Cardiac muscle cell (in vitro differentiated cells and primary cell): ENCODE data around the gene MMP21. TPM values are rescaled to one million over a fixed set of nuclear protein-coding genes. Genes with fewer than 3 reads are reported as not detected.

Experiments
- DNase-seq, 2 donors: peaks; one replicate each; pipeline versions ENCODE4 v3.0.0 to v3.0.0-alpha.2; 2010 to 2017; ENCODE audit warnings: low read depth in 1 of 2, low spot score in 1 of 2
- H3K27ac ChIP-seq: fragments of 200-600 bp; sonication (generic); 2 replicates; pipeline ENCODE4 v1.5.1; 2016
- H3K27me3 ChIP-seq: fragments of 200-600 bp; sonication (generic); 2 replicates; pipeline ENCODE4 v1.6.0; 2016; ENCODE audit warnings: control low read depth
- H3K36me3 ChIP-seq: fragments of 200-600 bp; sonication (generic); 2 replicates; pipeline ENCODE4 v1.5.1; 2016; ENCODE audit warnings: control low read depth
- H3K4me1 ChIP-seq: fragments of 200-600 bp; sonication (generic); 2 replicates; pipeline ENCODE4 v1.8.1; 2017; ENCODE audit warnings: low read depth, mild to moderate bottlenecking, mixed run types
- H3K4me3 ChIP-seq: fragments of 200-600 bp; sonication (generic); 2 replicates; pipeline ENCODE4 v1.5.1; 2016; ENCODE audit warnings: mild to moderate bottlenecking
- H3K9me3 ChIP-seq: fragments of 200-600 bp; sonication (generic); 2 replicates; pipeline ENCODE4 v1.5.1; 2017; ENCODE audit warnings: low read depth, mild to moderate bottlenecking, control low read depth
- CTCF ChIP-seq: IDR thresholded peaks from 2 replicates; pipeline ENCODE4 v1.5.1; 2012; ENCODE audit warnings: low read depth, mild to moderate bottlenecking, low read length
- polyA plus RNA-seq: library from polyadenylated mRNA; unstranded; fragments of >200 nt; fragmentation: Nextera tagmentation; extraction: Ambion mirVana; gene quantifications from 2 replicates; pipeline ENCODE4 v1.2.1, GENCODE V29; 2016
- total RNA-seq: library from RNA; depleted of rRNA; stranded (reverse); fragments of >200 nt; gene quantifications from 2 replicates; pipeline ENCODE4 v1.2.3, GENCODE V29; 2016

The MMP21 gene
- total and polyA plus RNA-seq, 2 experiments from 2014 or later: not detected

DNA sequence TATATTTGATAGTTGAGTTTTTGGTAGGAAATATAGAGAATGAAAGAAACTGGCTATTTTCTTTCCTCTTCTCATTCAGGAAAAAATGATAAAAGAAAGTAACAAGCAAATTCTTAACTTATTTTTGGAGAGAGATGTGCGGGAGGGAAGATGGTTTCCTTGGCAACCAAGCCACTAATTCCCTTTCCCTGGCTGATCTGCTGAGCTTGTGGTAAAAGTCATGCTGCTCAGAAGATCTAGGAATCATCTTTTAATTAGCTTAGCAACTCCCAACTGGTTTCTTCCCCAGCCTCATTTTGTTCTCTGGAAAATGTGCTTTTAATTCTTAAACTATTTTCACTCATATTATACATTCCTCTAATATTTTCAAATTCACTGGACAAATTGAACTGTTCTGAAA lies 35.6 kb upstream of the MMP21 start:
- DNase-seq: no peak
- H3K27ac ChIP-seq: no peak overlapping the region
- no peaks in the 10 kb centered on the region for H3K4me1 ChIP-seq
- no peaks in the 10 kb centered on the region for H3K27me3 ChIP-seq
- no peaks in the 10 kb centered on the region for H3K9me3 ChIP-seq
- peaks cover 17% of the 10 kb centered on the region for H3K36me3 ChIP-seq
- TF ChIP-seq CTCF: no peak
- no peak overlapping the region for H3K4me3 ChIP-seq

- no peaks in the 10 kb centered on the region for H3K9me3 ChIP-seq
- H3K4me3 ChIP-seq: no peak overlapping the region
- H3K4me1 ChIP-seq: no peaks in the 10 kb centered on the region
- DNase-seq: no peak
- no peak for TF ChIP-seq CTCF
- H3K27ac ChIP-seq: no peak overlapping the region
- peaks cover 14% of the 10 kb centered on the region for H3K36me3 ChIP-seq
- H3K27me3 ChIP-seq: no peaks in the 10 kb centered on the region
Measured at GRCh38 chr10:125808047-125808446, 32.4 kb upstream of the MMP21 start.

DNA sequence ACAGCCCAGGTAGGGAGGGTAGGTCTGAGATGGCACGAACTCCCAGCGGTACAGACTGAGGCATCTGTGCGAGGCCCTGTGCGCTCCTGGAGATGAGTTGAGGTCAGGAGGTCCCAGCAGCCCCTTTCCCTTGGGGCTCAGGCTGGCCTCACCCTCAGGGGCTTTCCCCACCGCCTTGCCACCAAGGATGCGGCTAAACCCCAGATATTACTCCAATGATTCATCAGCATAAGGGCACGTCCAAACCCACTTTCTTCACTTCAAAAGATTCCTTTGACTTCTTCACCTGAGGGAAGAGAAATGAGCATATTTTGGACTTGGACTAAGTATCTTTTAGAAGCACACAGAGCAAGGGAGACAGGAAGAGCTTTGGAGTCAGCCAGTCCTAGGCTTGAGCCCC lies 27.1 kb upstream of the MMP21 start:
- DNase-seq: no peak
- H3K4me1 ChIP-seq: no peaks in the 10 kb centered on the region
- no peak overlapping the region for H3K27ac ChIP-seq
- peaks cover 7% of the 10 kb centered on the region for H3K36me3 ChIP-seq
- no peaks in the 10 kb centered on the region for H3K9me3 ChIP-seq
- H3K27me3 ChIP-seq: no peaks in the 10 kb centered on the region
- no peak for TF ChIP-seq CTCF
- no peak overlapping the region for H3K4me3 ChIP-seq

- Histone ChIP-seq H3K27me3 (no peaks in the 10 kb centered on the region), H3K4me1 (no peaks in the 10 kb centered on the region), H3K36me3 (peaks cover 11% of the 10 kb centered on the region), H3K27ac (no peak overlapping the region), H3K9me3 (no peaks in the 10 kb centered on the region), H3K4me3 (no peak overlapping the region)
- TF ChIP-seq CTCF: no peak
- no peak for DNase-seq
Measured at GRCh38 chr10:125802131-125802530, 26.5 kb upstream of the MMP21 start.

- Histone ChIP-seq H3K4me3 (no peak overlapping the region), H3K9me3 (no peaks in the 10 kb centered on the region), H3K27ac (no peak overlapping the region), H3K4me1 (no peaks in the 10 kb centered on the region), H3K27me3 (no peaks in the 10 kb centered on the region), H3K36me3 (peaks cover 14% of the 10 kb centered on the region)
- DNase-seq: no peak
- no peak for TF ChIP-seq CTCF
Measured at GRCh38 chr10:125801574-125801973, 26.0 kb upstream of the MMP21 start.
